HG03066 (cell line): Measurements from ENCODE around the gene IRAK4.
A peak's percentile ranks its signal among the peaks of the same experiment; 100 is the strongest.

Source experiments
- ATAC-seq: cut with Tn5 transposase; IDR thresholded peaks from one replicate; pipeline ENCODE4 v1.9.1; 2021; ENCODE audit warnings: low read depth; ENCODE audit not compliant: unreplicated experiment

The IRAK4 gene

DNA sequence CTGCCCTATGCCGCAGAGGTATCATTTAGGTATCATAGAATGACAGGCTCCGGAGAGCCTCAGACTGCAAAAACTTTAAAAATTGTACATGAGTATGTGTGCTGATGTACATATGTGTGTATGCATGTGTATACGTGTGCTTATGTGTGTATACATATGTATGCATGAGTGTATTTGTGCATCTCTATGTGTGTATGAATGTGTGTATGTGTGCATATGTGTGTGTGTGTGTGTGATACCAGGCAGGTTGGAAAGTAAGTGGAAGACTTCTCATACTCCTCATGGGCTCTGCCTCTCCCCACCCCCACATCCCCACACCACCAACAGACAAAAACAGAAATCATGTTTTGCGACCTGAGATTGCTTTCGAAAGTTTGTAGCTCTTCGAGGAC, 76.5 kb downstream of the IRAK4 start:
- peak; percentile 8 for ATAC-seq

DNA sequence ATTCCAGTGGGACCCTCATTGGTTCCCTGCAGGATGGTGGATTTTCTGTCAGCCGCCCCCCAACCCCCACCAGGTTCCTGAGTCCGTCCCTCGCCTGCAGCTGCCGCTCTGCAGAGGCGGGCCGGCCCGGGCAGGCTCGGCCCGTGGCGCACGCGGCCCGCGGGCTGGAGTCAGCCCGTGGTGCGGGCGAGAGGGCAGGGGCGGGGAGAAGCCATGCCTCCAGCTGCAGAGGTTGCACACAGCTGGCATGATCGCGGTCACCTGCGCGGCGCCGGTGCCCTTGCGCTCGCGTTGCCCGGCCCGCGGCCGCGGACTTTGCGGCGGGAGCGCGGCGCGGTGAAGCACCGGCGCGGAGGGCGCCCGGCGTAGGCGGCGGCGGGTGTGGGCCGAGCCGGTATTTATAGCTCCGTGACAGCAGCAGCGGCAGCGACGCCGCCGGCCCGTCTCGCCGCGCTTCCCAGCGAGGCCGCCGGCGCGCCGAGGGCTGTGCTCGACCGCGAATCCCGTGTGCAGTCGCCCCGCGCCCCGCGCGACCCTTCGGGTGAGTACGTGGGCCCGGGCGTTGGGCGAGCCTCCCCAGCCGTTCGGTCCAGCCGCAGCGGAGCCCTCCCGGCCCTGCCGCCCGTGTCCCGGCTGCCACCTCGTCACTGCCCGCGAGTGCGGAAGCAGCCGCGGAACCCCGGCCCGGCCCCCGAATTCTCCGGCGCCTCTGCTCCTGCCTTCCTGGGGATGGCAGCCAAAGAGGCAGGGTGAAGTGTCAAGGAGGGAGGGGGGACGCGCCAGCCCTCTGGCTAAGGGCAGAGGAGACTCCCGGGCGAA, 77.1 kb downstream of the IRAK4 start, which contains the start of gene TMEM117:
Gene TMEM117, plus strand, starts transcription at position 426 of the 819 bp plus-strand sequence.
- peak; percentile 72 for ATAC-seq

DNA sequence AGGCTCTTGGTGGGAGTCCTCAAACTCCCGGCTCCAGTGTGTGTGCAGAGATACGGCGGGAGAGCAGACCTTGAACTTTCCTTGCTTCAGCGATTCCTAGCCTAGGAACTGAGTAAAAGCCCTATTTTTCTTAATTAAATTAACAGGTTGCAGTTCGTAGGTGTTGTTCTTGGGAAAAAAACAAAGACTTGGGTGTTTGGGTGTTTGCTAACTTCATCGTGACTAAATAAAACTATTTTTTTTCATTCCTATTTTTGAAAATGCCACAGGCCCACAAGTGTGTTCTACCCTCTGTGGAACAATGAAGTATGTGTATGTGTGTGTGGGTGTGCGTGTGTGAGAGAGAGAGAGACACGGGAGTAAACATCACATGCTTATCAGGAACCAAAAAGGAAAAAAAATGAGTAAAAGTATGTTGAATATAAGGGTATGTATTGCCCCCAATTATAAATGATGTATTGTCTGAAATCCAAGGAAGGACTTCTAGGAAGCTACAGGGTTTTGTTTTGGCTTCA, 77.8 kb downstream of the IRAK4 start:
- peak; percentile 32 for ATAC-seq
